Tibial nerve (tissue), 4 donors: Measurements from ENCODE around the gene NAGK.
"Not testable (repeated sequence)": the region's sequence is repeated elsewhere in the genome, so short reads cannot be mapped to it uniquely, and the experiment has no call there.

ENCODE experiments used
- CTCF ChIP-seq, 5 experiments: fragments of 200-600 bp in 3 of 5; fragments of 450-650 bp in 2 of 5; sonication (generic) in 3 of 5; IDR thresholded peaks; one replicate each; pipeline ENCODE4 v1.5.1; 2016 to 2019; ENCODE audit warnings: antibody characterized with exemption in 5 of 5, mild to moderate bottlenecking in 3 of 5, moderate library complexity in 2 of 5
- EP300 ChIP-seq, 2 donors: sonication (generic); formaldehyde crosslinking; IDR thresholded peaks; one replicate each; pipeline ENCODE4 v1.6.1; 2017; ENCODE audit warnings: antibody characterized with exemption in 2 of 2, mild to moderate bottlenecking in 1 of 2
- POLR2A ChIP-seq, 2 donors: fragments of 450-650 bp; IDR thresholded peaks; one replicate each; pipeline ENCODE4 v1.6.1; 2017; ENCODE audit warnings: antibody characterized with exemption in 2 of 2, mild to moderate bottlenecking in 2 of 2, moderate library complexity in 2 of 2

DNA sequence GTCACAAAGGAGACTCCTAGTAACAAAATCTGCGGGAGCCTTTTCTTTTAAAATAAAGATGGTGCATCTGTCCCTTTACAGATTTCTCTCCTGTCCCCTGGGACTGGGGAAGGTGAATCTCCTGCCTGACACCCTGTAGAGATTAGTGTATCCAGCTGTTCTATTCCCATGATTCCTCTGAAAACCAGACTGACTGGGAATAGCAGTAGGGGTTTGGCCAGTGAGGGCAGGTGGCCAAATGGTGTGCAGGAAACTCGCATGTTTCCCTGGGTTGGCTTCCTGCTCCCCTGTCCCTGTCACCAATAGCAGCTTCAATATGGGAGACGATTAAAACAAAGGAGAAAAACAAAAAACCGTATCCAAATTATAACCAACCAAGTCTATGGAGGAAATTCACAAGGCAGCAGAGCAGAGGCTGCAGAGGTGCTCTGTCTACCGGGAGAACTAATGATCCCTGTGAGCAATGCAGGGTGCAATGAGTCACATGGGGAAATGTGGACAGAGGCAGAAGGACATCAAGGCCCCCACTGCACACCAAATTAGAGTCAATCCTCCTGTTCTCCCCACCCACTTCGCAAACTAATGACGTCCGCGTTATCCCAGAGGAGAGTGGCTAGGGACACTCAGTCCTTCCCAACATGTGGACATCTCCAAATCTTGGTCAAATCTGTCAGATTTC is 17.0 kb downstream of the NAGK start:
- not testable (repeated sequence) for TF ChIP-seq POLR2A, CTCF, EP300 (IDR thresholded peaks at IDR 0.05)
